Neuronal stem cell (in vitro differentiated cells): ENCODE measurements around the gene SERPINB1.

Source experiments
- DNase-seq: peaks from one replicate; pipeline ENCODE4 v3.0.0-alpha.2; 2013; ENCODE audit warnings: low spot score
- H2AFZ ChIP-seq: one replicate; pipeline ENCODE4 v1.6.1; 2013; ENCODE audit warnings: mild to moderate bottlenecking, low read length, inconsistent platforms
- H2AK5ac ChIP-seq: 2 replicates; pipeline ENCODE4 v1.6.1; 2013; ENCODE audit warnings: low read depth, mild to moderate bottlenecking, inconsistent platforms, low read length, moderate library complexity, mixed read lengths
- H2BK120ac ChIP-seq: 2 replicates; pipeline ENCODE4 v1.6.1; 2013; ENCODE audit warnings: low read depth, mild to moderate bottlenecking, inconsistent platforms, low read length, moderate library complexity, mixed read lengths
- H2BK12ac ChIP-seq: one replicate; pipeline ENCODE4 v1.6.1; 2013; ENCODE audit warnings: low read length, inconsistent platforms
- H2BK15ac ChIP-seq: 2 replicates; pipeline ENCODE4 v1.6.1; 2013; ENCODE audit warnings: mild to moderate bottlenecking, low read length, inconsistent platforms, mixed read lengths
- H2BK5ac ChIP-seq: one replicate; pipeline ENCODE4 v1.6.1; 2013; ENCODE audit warnings: inconsistent platforms, mild to moderate bottlenecking, low read length, moderate library complexity
- H3K14ac ChIP-seq: one replicate; pipeline ENCODE4 v1.6.1; 2013; ENCODE audit warnings: low read length, inconsistent platforms
- H3K18ac ChIP-seq: 2 replicates; pipeline ENCODE4 v1.6.1; 2013; ENCODE audit warnings: low read length, inconsistent platforms
- H3K23ac ChIP-seq: 2 replicates; pipeline ENCODE4 v1.6.1; 2013; ENCODE audit warnings: low read depth, mild to moderate bottlenecking, mixed read lengths, low read length, inconsistent platforms; ENCODE audit not compliant: poor library complexity
- H3K27ac ChIP-seq: replicated peaks from 3 replicates; pipeline ENCODE4 v1.5.1; 2013; ENCODE audit warnings: low read length, inconsistent platforms
- H3K27me3 ChIP-seq, 3 experiments: 2 replicates each; pipeline ENCODE4 v1.6.1; 2013; ENCODE audit warnings: low read length in 3 of 3, mild to moderate bottlenecking in 2 of 3, inconsistent platforms in 1 of 3, low read depth in 1 of 3, mixed read lengths in 1 of 3, moderate library complexity in 1 of 3; ENCODE audit not compliant: control insufficient read depth in 3 of 3, insufficient read depth in 3 of 3
- H3K36me3 ChIP-seq, 2 donors: replicated peaks in 1 of 2; 2 replicates each; pipeline ENCODE4 v1.6.1; 2013; ENCODE audit warnings: low read length in 2 of 2; ENCODE audit not compliant: control insufficient read depth in 2 of 2, insufficient read depth in 2 of 2
- H3K4ac ChIP-seq: 2 replicates; pipeline ENCODE4 v1.6.1; 2013; ENCODE audit warnings: inconsistent platforms, mild to moderate bottlenecking, low read length, moderate library complexity
- H3K4me1 ChIP-seq, 2 donors: 1 replicate in 1 of 2; 2 replicates in 1 of 2; pipeline ENCODE4 v1.6.1; 2013; ENCODE audit warnings: low read length in 2 of 2, low read depth in 1 of 2; ENCODE audit not compliant: control insufficient read depth in 2 of 2, insufficient read depth in 1 of 2
- H3K4me2 ChIP-seq: one replicate; pipeline ENCODE4 v1.6.1; 2013; ENCODE audit warnings: mild to moderate bottlenecking, low read length, inconsistent platforms; ENCODE audit not compliant: insufficient read depth, poor library complexity, severe bottlenecking
- H3K4me3 ChIP-seq, 2 donors: 2 replicates each; pipeline ENCODE4 v1.5.1; 2013; ENCODE audit warnings: low read length in 2 of 2, mild to moderate bottlenecking in 2 of 2, inconsistent platforms in 1 of 2, moderate library complexity in 1 of 2
- H3K79me1 ChIP-seq: one replicate; pipeline ENCODE4 v1.6.1; 2013; ENCODE audit warnings: low read depth, mild to moderate bottlenecking, inconsistent platforms, low read length, moderate library complexity
- H3K9ac ChIP-seq: one replicate; pipeline ENCODE4 v1.6.1; 2013; ENCODE audit warnings: mild to moderate bottlenecking, low read depth, low read length, inconsistent platforms; ENCODE audit not compliant: poor library complexity
- H3K9me3 ChIP-seq, 2 donors: replicated peaks in 1 of 2; 2 replicates each; pipeline versions ENCODE3 to v1.6.1; 2013; ENCODE audit warnings: low read length in 2 of 2, mild to moderate bottlenecking in 2 of 2, inconsistent platforms in 1 of 2, low read depth in 1 of 2, mixed read lengths in 1 of 2, moderate library complexity in 1 of 2; ENCODE audit not compliant: control insufficient read depth in 2 of 2, insufficient read depth in 1 of 2
- H4K8ac ChIP-seq: one replicate; pipeline ENCODE4 v1.6.1; 2013; ENCODE audit warnings: low read depth, mild to moderate bottlenecking, inconsistent platforms, low read length, moderate library complexity
- H4K91ac ChIP-seq: one replicate; pipeline ENCODE4 v1.6.1; 2013; ENCODE audit warnings: low read length, low read depth, mild to moderate bottlenecking, inconsistent platforms; ENCODE audit not compliant: poor library complexity
- WGBS, 2 donors: extraction: QIAGEN DNeasy Blood & Tissue Kit; methylation state at CpG; one replicate each; pipeline ENCODE4 v1.1.7; 2013; ENCODE audit warnings: missing lambda C conversion rate in 2 of 2, mixed read lengths in 1 of 2; ENCODE audit not compliant: insufficient read length in 2 of 2, insufficient replicate concordance in 1 of 2; ENCODE audit errors: extremely low coverage in 2 of 2; 5-methylcytosine and 5-hydroxymethylcytosine counted together

The SERPINB1 gene

DNA sequence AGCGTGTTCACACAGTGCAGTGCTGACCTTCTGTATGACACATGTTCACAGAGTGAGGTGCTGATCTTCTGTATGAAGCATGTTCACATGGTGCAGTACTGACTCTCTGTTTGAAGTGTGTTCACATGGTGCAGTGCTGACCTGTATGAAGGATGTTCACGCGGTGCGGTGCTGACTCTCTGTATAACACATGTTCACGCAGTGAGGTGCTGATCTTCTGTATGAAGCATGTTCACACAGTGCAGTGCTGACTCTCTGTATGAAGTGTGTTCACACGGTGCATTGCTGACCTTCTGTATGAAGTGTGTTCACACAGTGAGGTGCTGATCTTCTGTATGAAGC, 10.8 kb upstream of the SERPINB1 start:
- Histone ChIP-seq H3K4ac (no peak overlapping the region), H4K91ac (no peak overlapping the region), H4K8ac (no peak overlapping the region), H3K18ac (peak overlapping the region; percentile 8), H3K4me1 (peaks cover 21 to 22% of the 10 kb centered on the region in 2 donors), H2BK120ac (no peak overlapping the region), H2BK5ac (no peak overlapping the region), H3K79me1 (no peaks in the 10 kb centered on the region), H3K14ac (peak overlapping the region; percentile 91), H3K4me2 (no peak overlapping the region), H3K27me3 (no peaks in the 10 kb centered on the region), H2AK5ac (peak overlapping the region; percentile 7), H3K9ac (no peak overlapping the region), H3K9me3 (no peaks in the 10 kb centered on the region), H3K27ac (no peak overlapping the region), H2BK12ac (peak overlapping the region; percentile 2), H2AFZ (no peak overlapping the region), H3K23ac (no peak overlapping the region), H2BK15ac (no peak overlapping the region), H3K36me3 (no peaks in the 10 kb centered on the region), H3K4me3 (no peak overlapping the region)
- no CpG with 5 or more reads among the region's 6 CpGs for WGBS, 2 donors
- no peak for DNase-seq

DNA sequence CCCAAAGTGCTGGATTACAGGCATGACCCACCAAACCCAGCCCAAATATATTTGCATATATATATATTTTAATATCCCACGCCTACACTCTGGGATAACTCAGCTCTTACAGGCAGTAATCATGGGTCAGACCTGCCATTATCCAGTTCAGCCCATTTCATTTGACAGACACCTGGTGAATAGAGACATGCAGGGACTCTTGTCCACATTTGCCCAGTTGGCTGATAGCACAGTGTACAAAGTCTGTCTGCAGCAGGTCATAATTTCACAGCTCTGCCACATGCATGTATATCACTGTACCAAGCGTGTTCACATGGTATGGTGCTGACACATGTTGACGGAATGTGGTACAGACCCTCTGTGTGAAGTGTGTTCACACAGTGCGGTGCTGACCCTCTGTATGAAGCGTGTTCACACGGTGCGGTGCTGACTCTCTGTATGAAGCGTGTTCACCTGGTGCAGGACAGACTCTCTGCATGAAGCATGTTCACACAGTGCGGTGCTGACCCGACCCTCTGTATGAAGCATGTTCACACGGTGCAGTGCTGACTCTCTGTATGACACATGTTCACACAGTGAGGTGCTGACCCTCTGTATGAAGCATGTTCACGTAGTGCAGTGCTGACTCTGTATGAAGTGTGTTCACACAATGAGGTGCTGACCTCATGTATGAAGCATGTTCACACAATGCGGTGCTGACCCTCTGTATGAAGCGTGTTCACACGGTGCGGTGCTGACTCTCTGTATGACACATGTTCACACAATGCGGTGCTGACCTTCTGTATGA, 10.3 kb upstream of the SERPINB1 start:
- H3K36me3 ChIP-seq: no peaks in the 10 kb centered on the region
- WGBS, 2 donors: no CpG with 5 or more reads among the region's 17 CpGs
- no peak overlapping the region for H3K9ac ChIP-seq
- no peak overlapping the region for H2BK12ac ChIP-seq
- no peak overlapping the region for H3K14ac ChIP-seq
- no peak overlapping the region for H3K4me3 ChIP-seq
- H4K8ac ChIP-seq: no peak overlapping the region
- DNase-seq: no peak
- H3K27me3 ChIP-seq: no peaks in the 10 kb centered on the region
- H4K91ac ChIP-seq: no peak overlapping the region
- H3K18ac ChIP-seq: no peak overlapping the region
- H3K4ac ChIP-seq: no peak overlapping the region
- no peak overlapping the region for H3K23ac ChIP-seq
- H2BK120ac ChIP-seq: no peak overlapping the region
- no peak overlapping the region for H2AFZ ChIP-seq
- peaks cover 21 to 22% of the 10 kb centered on the region in 2 donors for H3K4me1 ChIP-seq
- no peaks in the 10 kb centered on the region for H3K9me3 ChIP-seq
- no peak overlapping the region for H2AK5ac ChIP-seq
- H3K4me2 ChIP-seq: no peak overlapping the region
- no peaks in the 10 kb centered on the region for H3K79me1 ChIP-seq
- no peak overlapping the region for H2BK5ac ChIP-seq
- no peak overlapping the region for H3K27ac ChIP-seq
- H2BK15ac ChIP-seq: no peak overlapping the region

DNA sequence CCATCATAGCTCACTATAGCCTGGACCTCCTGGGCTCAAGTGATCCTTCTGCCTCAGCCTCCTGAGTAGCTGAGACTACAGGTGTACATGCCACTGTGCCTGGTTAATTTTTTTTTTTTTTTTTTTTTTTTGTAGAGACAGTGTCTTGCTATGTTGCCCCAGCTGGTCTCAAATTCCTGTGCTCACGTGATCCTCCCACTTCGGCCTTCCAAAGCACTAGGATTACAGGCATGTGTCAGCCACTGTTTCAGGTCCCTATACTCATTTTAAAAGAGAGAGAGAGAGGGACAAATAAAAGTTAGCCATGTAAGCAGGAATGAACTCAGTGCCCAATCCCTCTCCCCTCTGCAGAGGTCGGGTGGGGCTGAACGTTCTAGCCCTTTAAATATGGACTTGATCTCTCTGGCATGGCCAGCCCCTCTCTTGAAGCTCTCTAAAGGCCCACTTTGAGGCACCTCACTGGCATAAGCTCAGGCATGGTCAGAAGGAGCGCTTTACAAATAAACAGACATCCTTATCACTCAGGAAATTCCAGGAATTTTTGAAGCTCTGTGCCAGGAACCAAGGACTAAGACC, 9.0 kb upstream of the SERPINB1 start:
- H3K79me1 ChIP-seq: no peaks in the 10 kb centered on the region
- H3K36me3 ChIP-seq: no peaks in the 10 kb centered on the region
- no peak overlapping the region for H2AK5ac ChIP-seq
- H3K18ac ChIP-seq: peak overlapping the region; percentile 67
- no peak overlapping the region for H2BK12ac ChIP-seq
- H2BK120ac ChIP-seq: no peak overlapping the region
- H3K4me3 ChIP-seq: no peak overlapping the region
- H2BK15ac ChIP-seq: no peak overlapping the region
- H3K4ac ChIP-seq: no peak overlapping the region
- peaks cover 21% of the 10 kb centered on the region in 2 donors for H3K4me1 ChIP-seq
- no CpG with 5 or more reads among the region's 5 CpGs for WGBS, 2 donors
- no peak overlapping the region for H3K23ac ChIP-seq
- DNase-seq: no peak
- no peaks in the 10 kb centered on the region for H3K27me3 ChIP-seq
- no peak overlapping the region for H3K27ac ChIP-seq
- H2AFZ ChIP-seq: no peak overlapping the region
- H4K8ac ChIP-seq: no peak overlapping the region
- H2BK5ac ChIP-seq: no peak overlapping the region
- H3K14ac ChIP-seq: no peak overlapping the region
- no peak overlapping the region for H3K4me2 ChIP-seq
- no peak overlapping the region for H3K9ac ChIP-seq
- no peaks in the 10 kb centered on the region for H3K9me3 ChIP-seq
- H4K91ac ChIP-seq: no peak overlapping the region

DNA sequence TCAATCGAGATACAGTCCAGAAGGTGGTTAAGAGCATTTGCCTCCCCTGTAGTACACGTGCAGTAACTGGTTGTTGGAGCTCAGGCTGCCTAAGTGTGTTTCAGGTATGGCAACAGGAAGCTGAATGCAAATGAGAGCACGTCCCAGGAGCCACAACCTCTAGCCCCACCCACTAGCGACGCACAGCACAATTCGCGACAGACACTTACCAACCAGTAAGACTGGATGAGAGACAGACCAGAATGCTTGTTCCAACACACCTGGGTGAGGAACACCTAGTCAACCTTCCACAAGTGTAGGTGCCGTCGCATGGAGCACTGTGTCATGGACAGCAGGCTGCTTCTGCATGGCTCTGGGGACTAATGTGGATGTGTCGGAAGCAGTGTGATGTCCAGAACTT, 7.2 kb upstream of the SERPINB1 start:
- H3K9ac ChIP-seq: no peak overlapping the region
- H4K8ac ChIP-seq: no peak overlapping the region
- H3K4ac ChIP-seq: no peak overlapping the region
- H3K79me1 ChIP-seq: no peaks in the 10 kb centered on the region
- peak overlapping the region; percentile 26 for H3K23ac ChIP-seq
- H3K9me3 ChIP-seq: no peaks in the 10 kb centered on the region
- H2AFZ ChIP-seq: no peak overlapping the region
- no peak overlapping the region for H3K18ac ChIP-seq
- DNase-seq: no peak
- WGBS, 2 donors: no CpG with 5 or more reads among the region's 10 CpGs
- H2BK5ac ChIP-seq: no peak overlapping the region
- no peak overlapping the region for H2BK12ac ChIP-seq
- no peak overlapping the region for H3K27ac ChIP-seq
- H2AK5ac ChIP-seq: peak overlapping the region; percentile 27
- H3K14ac ChIP-seq: no peak overlapping the region
- no peaks in the 10 kb centered on the region for H3K36me3 ChIP-seq
- H3K4me2 ChIP-seq: no peak overlapping the region
- H2BK120ac ChIP-seq: no peak overlapping the region
- peaks cover 4 to 7% of the 10 kb centered on the region in 2 donors for H3K4me1 ChIP-seq
- H3K27me3 ChIP-seq: no peaks in the 10 kb centered on the region
- H4K91ac ChIP-seq: no peak overlapping the region
- no peak overlapping the region for H2BK15ac ChIP-seq
- H3K4me3 ChIP-seq: no peak overlapping the region
